ENCODE data around the gene C11orf71.

The C11orf71 gene

GRCh38 chr11:114400216-114400914, at the start of gene C11orf71, which contains the start of gene RBM7:
TSS of gene C11orf71 (minus strand) at chr11:114400511. CDS start at chr11:114400331, 180 bp downstream.
TSS of gene RBM7 (plus strand) at chr11:114400666. CDS start at chr11:114400672, 6 bp downstream.
- H3K36me3 Mint-ChIP-seq (ENCODE audit: low read depth) = peaks cover 29% of the 10 kb centered on the region

GRCh38 chr11:114449845-114450244, 49.5 kb upstream of the C11orf71 start:
- H3K4me3 Mint-ChIP-seq = no peak overlapping the region
- H3K9me3 Mint-ChIP-seq = no peaks in the 10 kb centered on the region
- no peak overlapping the region for H3K27ac Mint-ChIP-seq
- peaks cover 39% of the 10 kb centered on the region for H3K36me3 Mint-ChIP-seq (ENCODE audit: low read depth)
- peaks cover 11% of the 10 kb centered on the region for H3K4me1 Mint-ChIP-seq (ENCODE audit: low read depth)
- H3K27me3 Mint-ChIP-seq (ENCODE audit: low read depth) = no peaks in the 10 kb centered on the region

More at GRCh38 chr11:114400216-114400914, at the start of gene C11orf71, which contains the start of gene RBM7:
- peaks cover 4% of the 10 kb centered on the region for H3K27me3 Mint-ChIP-seq (ENCODE audit: low read depth)
- H3K27ac Mint-ChIP-seq = peak within 1 kb of the TSS; percentile 94
- H3K4me3 Mint-ChIP-seq = peak within 1 kb of the TSS; percentile 90
- no peaks in the 10 kb centered on the region for H3K9me3 Mint-ChIP-seq
- H3K4me1 Mint-ChIP-seq (ENCODE audit: low read depth) = peaks cover 37% of the 10 kb centered on the region

- H3K36me3 Mint-ChIP-seq (ENCODE audit: low read depth) = peaks cover 43% of the 10 kb centered on the region
- H3K4me3 Mint-ChIP-seq = no peak overlapping the region
- H3K9me3 Mint-ChIP-seq = no peaks in the 10 kb centered on the region
- H3K27me3 Mint-ChIP-seq (ENCODE audit: low read depth) = no peaks in the 10 kb centered on the region
- peaks cover 13% of the 10 kb centered on the region for H3K4me1 Mint-ChIP-seq (ENCODE audit: low read depth)
- H3K27ac Mint-ChIP-seq = no peak overlapping the region
Observed at GRCh38 chr11:114448749-114449482, 48.6 kb upstream of the C11orf71 start.

GRCh38 chr11:114447892-114448291, 47.6 kb upstream of the C11orf71 start:
- Mint-ChIP-seq H3K9me3 (no peaks in the 10 kb centered on the region), H3K36me3 (ENCODE audit: low read depth) (peaks cover 42% of the 10 kb centered on the region), H3K4me3 (no peak overlapping the region), H3K27me3 (ENCODE audit: low read depth) (no peaks in the 10 kb centered on the region), H3K27ac (no peak overlapping the region), H3K4me1 (ENCODE audit: low read depth) (peaks cover 15% of the 10 kb centered on the region)

- Mint-ChIP-seq H3K27ac (no peak overlapping the region), H3K4me3 (no peak overlapping the region), H3K4me1 (ENCODE audit: low read depth) (peaks cover 16% of the 10 kb centered on the region), H3K9me3 (no peaks in the 10 kb centered on the region), H3K36me3 (ENCODE audit: low read depth) (peaks cover 43% of the 10 kb centered on the region), H3K27me3 (ENCODE audit: low read depth) (no peaks in the 10 kb centered on the region)
Observed at GRCh38 chr11:114447444-114447843, 47.1 kb upstream of the C11orf71 start.

- Mint-ChIP-seq H3K27ac (no peak overlapping the region), H3K9me3 (no peaks in the 10 kb centered on the region), H3K4me1 (ENCODE audit: low read depth) (peaks cover 51% of the 10 kb centered on the region), H3K4me3 (no peak overlapping the region), H3K27me3 (ENCODE audit: low read depth) (no peaks in the 10 kb centered on the region), H3K36me3 (ENCODE audit: low read depth) (peaks cover 37% of the 10 kb centered on the region)
Observed at GRCh38 chr11:114442536-114442935, 42.2 kb upstream of the C11orf71 start.

GRCh38 chr11:114441921-114442320, 41.6 kb upstream of the C11orf71 start:
- H3K9me3 Mint-ChIP-seq = no peaks in the 10 kb centered on the region
- H3K27me3 Mint-ChIP-seq (ENCODE audit: low read depth) = no peaks in the 10 kb centered on the region
- H3K27ac Mint-ChIP-seq = no peak overlapping the region
- peaks cover 47% of the 10 kb centered on the region for H3K4me1 Mint-ChIP-seq (ENCODE audit: low read depth)
- H3K4me3 Mint-ChIP-seq = no peak overlapping the region
- H3K36me3 Mint-ChIP-seq (ENCODE audit: low read depth) = peaks cover 32% of the 10 kb centered on the region

GRCh38 chr11:114440971-114441763, 40.9 kb upstream of the C11orf71 start:
- Mint-ChIP-seq H3K4me1 (ENCODE audit: low read depth) (peaks cover 43% of the 10 kb centered on the region), H3K27ac (no peak overlapping the region), H3K27me3 (ENCODE audit: low read depth) (no peaks in the 10 kb centered on the region), H3K9me3 (no peaks in the 10 kb centered on the region), H3K36me3 (ENCODE audit: low read depth) (peaks cover 27% of the 10 kb centered on the region), H3K4me3 (peak overlapping the region; percentile 51)

GRCh38 chr11:114440121-114440860, 40.0 kb upstream of the C11orf71 start:
- H3K36me3 Mint-ChIP-seq (ENCODE audit: low read depth) = peaks cover 23% of the 10 kb centered on the region
- peaks cover 41% of the 10 kb centered on the region for H3K4me1 Mint-ChIP-seq (ENCODE audit: low read depth)
- peak overlapping the region; percentile 94 for H3K4me3 Mint-ChIP-seq

GRCh38 chr11:114439229-114440120, 39.2 kb upstream of the C11orf71 start, which contains the start of gene REXO2:
TSS of gene REXO2 (plus strand) at chr11:114439467. CDS start at chr11:114439529, 62 bp downstream.
- Mint-ChIP-seq H3K36me3 (ENCODE audit: low read depth) (peaks cover 17% of the 10 kb centered on the region), H3K4me3 (peak within 1 kb of the TSS; percentile 94), H3K9me3 (no peaks in the 10 kb centered on the region), H3K4me1 (ENCODE audit: low read depth) (peaks cover 41% of the 10 kb centered on the region), H3K27ac (peak within 1 kb of the TSS; percentile 89), H3K27me3 (ENCODE audit: low read depth) (no peaks in the 10 kb centered on the region)

More at GRCh38 chr11:114440121-114440860, 40.0 kb upstream of the C11orf71 start:
- Mint-ChIP-seq H3K27me3 (ENCODE audit: low read depth) (no peaks in the 10 kb centered on the region), H3K27ac (peak overlapping the region; percentile 89), H3K9me3 (no peaks in the 10 kb centered on the region)

GRCh38 chr11:114438303-114438702, 38.0 kb upstream of the C11orf71 start:
- Mint-ChIP-seq H3K27me3 (ENCODE audit: low read depth) (no peaks in the 10 kb centered on the region), H3K4me1 (ENCODE audit: low read depth) (peaks cover 37% of the 10 kb centered on the region), H3K4me3 (no peak overlapping the region), H3K27ac (no peak overlapping the region), H3K9me3 (no peaks in the 10 kb centered on the region), H3K36me3 (ENCODE audit: low read depth) (peaks cover 15% of the 10 kb centered on the region)

GRCh38 chr11:114433376-114433775, 33.1 kb upstream of the C11orf71 start:
- no peaks in the 10 kb centered on the region for H3K27me3 Mint-ChIP-seq (ENCODE audit: low read depth)
- H3K27ac Mint-ChIP-seq = no peak overlapping the region
- no peaks in the 10 kb centered on the region for H3K36me3 Mint-ChIP-seq (ENCODE audit: low read depth)
- H3K4me1 Mint-ChIP-seq (ENCODE audit: low read depth) = peaks cover 11% of the 10 kb centered on the region
- H3K9me3 Mint-ChIP-seq = no peaks in the 10 kb centered on the region
- H3K4me3 Mint-ChIP-seq = no peak overlapping the region

GRCh38 chr11:114432893-114433292, 32.6 kb upstream of the C11orf71 start:
- Mint-ChIP-seq H3K4me3 (no peak overlapping the region), H3K4me1 (ENCODE audit: low read depth) (peaks cover 7% of the 10 kb centered on the region), H3K27ac (no peak overlapping the region), H3K36me3 (ENCODE audit: low read depth) (no peaks in the 10 kb centered on the region), H3K27me3 (ENCODE audit: low read depth) (no peaks in the 10 kb centered on the region), H3K9me3 (no peaks in the 10 kb centered on the region)
